Thymus (tissue), 14 donors: Measurements from ENCODE around the gene TLR3. TPM values are rescaled to one million over a fixed set of nuclear protein-coding genes. Genes with fewer than 3 reads are reported as not detected.

Experiments
- DNase-seq, 9 donors: peaks; one replicate each; pipeline ENCODE4 v3.0.0-alpha.2; 2013; ENCODE audit warnings: low spot score in 9 of 9, low read depth in 6 of 9, missing footprints in 1 of 9
- H3K27ac ChIP-seq, 2 donors: one replicate each; pipeline ENCODE4 v1.5.1; 2013; ENCODE audit warnings: control low read depth in 1 of 2, low read depth in 1 of 2, low read length in 1 of 2, mild to moderate bottlenecking in 1 of 2, moderate library complexity in 1 of 2
- H3K27me3 ChIP-seq, 2 donors: one replicate each; pipeline ENCODE4 v1.5.1; 2013; ENCODE audit warnings: low read length in 1 of 2; ENCODE audit not compliant: control insufficient read depth in 2 of 2, insufficient read depth in 1 of 2
- H3K36me3 ChIP-seq, 2 donors: one replicate each; pipeline ENCODE4 v1.5.1; 2013; ENCODE audit warnings: low read length in 1 of 2, mild to moderate bottlenecking in 1 of 2, moderate library complexity in 1 of 2; ENCODE audit not compliant: control insufficient read depth in 2 of 2, insufficient read depth in 2 of 2
- H3K4me1 ChIP-seq, 2 donors: one replicate each; pipeline ENCODE4 v1.5.1; 2013; ENCODE audit warnings: low read length in 2 of 2; ENCODE audit not compliant: control insufficient read depth in 2 of 2, insufficient read depth in 2 of 2
- H3K4me3 ChIP-seq, 2 donors: one replicate each; pipeline ENCODE4 v1.5.1; 2013; ENCODE audit warnings: low read length in 2 of 2, control low read depth in 1 of 2, mild to moderate bottlenecking in 1 of 2
- H3K9me3 ChIP-seq, 2 donors: one replicate each; pipeline ENCODE4 v1.5.1; 2013; ENCODE audit warnings: low read length in 1 of 2, mild to moderate bottlenecking in 1 of 2; ENCODE audit not compliant: control insufficient read depth in 2 of 2, insufficient read depth in 1 of 2
- WGBS: extraction: QIAGEN DNeasy Blood & Tissue Kit; methylation state at CpG from one replicate; pipeline ENCODE4 v1.1.7; 2013; 5-methylcytosine and 5-hydroxymethylcytosine counted together
- long read RNA-seq, 10 donors: transcript quantifications; one replicate each; lab custom pipeline, GENCODE V29; 2026
- polyA plus RNA-seq: library from polyadenylated mRNA; stranded (reverse); fragments of 200-250 nt; gene quantifications from one replicate; pipeline ENCODE4 v1.2.3, GENCODE V29; 2013
- total RNA-seq: library from RNA; stranded (reverse); fragments of 120-200 nt; gene quantifications from one replicate; pipeline ENCODE4 v1.2.4, GENCODE V29; 2013
- donor health status: healthy.

Gene TLR3
- 2.6 TPM for total RNA-seq
- 1.7 TPM for polyA plus RNA-seq
- long read RNA-seq, donor 1 = 0 reads
- long read RNA-seq, donor 2 = 0 reads
- long read RNA-seq, donor 3 = 0 reads
- long read RNA-seq, donor 4 = 0 reads
- long read RNA-seq, donor 5, full-length matches to known transcripts = 2 of 2 reads
- long read RNA-seq, donor 5, partial matches to known transcripts = 0 of 2 reads
- long read RNA-seq, donor 5, other reads (novel, unspliced or antisense) = 0 of 2 reads
- long read RNA-seq, donor 6 = 0 reads
- long read RNA-seq, donor 7 = 0 reads
- long read RNA-seq, donor 8 = 0 reads
- long read RNA-seq, donor 9 = 0 reads
- long read RNA-seq, donor 10 = 0 reads

GRCh38 chr4:186068581-186069348 lies at the start of gene TLR3:
Gene TLR3 (plus strand): TSS chr4:186069156. CDS start chr4:186076620, 7,464 bp downstream.
- Histone ChIP-seq H3K27ac (no peak within 1 kb of the TSS), H3K4me3 (peak within 1 kb of the TSS; percentile 30 to 49), H3K9me3 (no peaks in the 10 kb centered on the region), H3K27me3 (no peaks in the 10 kb centered on the region), H3K4me1 (peaks cover 3 to 4% of the 10 kb centered on the region in 2 donors), H3K36me3 (no peaks in the 10 kb centered on the region)
- peak in 2 of 9 donors; percentile 8 to 51 for DNase-seq
- WGBS = 13% methylated on average over 12 of the region's 12 CpGs

GRCh38 chr4:186019269-186019668 lies 49.7 kb upstream of the TLR3 start:
- no peak overlapping the region for H3K4me3 ChIP-seq
- DNase-seq = no peak
- H3K9me3 ChIP-seq = no peaks in the 10 kb centered on the region
- H3K27me3 ChIP-seq = no peaks in the 10 kb centered on the region
- no peaks in the 10 kb centered on the region for H3K4me1 ChIP-seq
- H3K27ac ChIP-seq = peak overlapping the region in 1 of 2 donors; percentile 36
- no peaks in the 10 kb centered on the region for H3K36me3 ChIP-seq

- Histone ChIP-seq H3K4me3 (no peak overlapping the region), H3K4me1 (no peaks in the 10 kb centered on the region), H3K9me3 (no peaks in the 10 kb centered on the region), H3K36me3 (no peaks in the 10 kb centered on the region), H3K27ac (no peak overlapping the region), H3K27me3 (no peaks in the 10 kb centered on the region)
- 94% methylated on average over 17 of the region's 17 CpGs for WGBS
- DNase-seq = no peak
These were observed 48.7 kb upstream of the TLR3 start for GRCh38 chr4:186020106-186020792.

GRCh38 chr4:186020793-186021407 lies 48.1 kb upstream of the TLR3 start:
- Histone ChIP-seq H3K4me1 (no peaks in the 10 kb centered on the region), H3K4me3 (no peak overlapping the region), H3K27me3 (no peaks in the 10 kb centered on the region), H3K9me3 (no peaks in the 10 kb centered on the region), H3K27ac (no peak overlapping the region), H3K36me3 (no peaks in the 10 kb centered on the region)
- WGBS = 88% methylated on average over 15 of the region's 15 CpGs
- no peak for DNase-seq

- Histone ChIP-seq H3K36me3 (no peaks in the 10 kb centered on the region), H3K9me3 (no peaks in the 10 kb centered on the region), H3K4me3 (no peak overlapping the region), H3K27me3 (no peaks in the 10 kb centered on the region), H3K4me1 (no peaks in the 10 kb centered on the region), H3K27ac (no peak overlapping the region)
- DNase-seq = no peak
- 27% methylated on average over 11 of the region's 11 CpGs for WGBS
These were observed 47.3 kb upstream of the TLR3 start for GRCh38 chr4:186021461-186022167.

- H3K4me3 ChIP-seq = no peak overlapping the region
- 88% methylated on average over 14 of the region's 14 CpGs for WGBS
- no peaks in the 10 kb centered on the region for H3K36me3 ChIP-seq
- H3K27me3 ChIP-seq = no peaks in the 10 kb centered on the region
- H3K4me1 ChIP-seq = no peaks in the 10 kb centered on the region
- DNase-seq = no peak
- H3K27ac ChIP-seq = no peak overlapping the region
- no peaks in the 10 kb centered on the region for H3K9me3 ChIP-seq
These were observed 45.0 kb upstream of the TLR3 start for GRCh38 chr4:186023975-186024374.

- Histone ChIP-seq H3K27me3 (no peaks in the 10 kb centered on the region), H3K4me1 (no peaks in the 10 kb centered on the region), H3K27ac (no peak overlapping the region), H3K4me3 (no peak overlapping the region), H3K36me3 (no peaks in the 10 kb centered on the region), H3K9me3 (no peaks in the 10 kb centered on the region)
- DNase-seq = no peak
- WGBS = 93% methylated on average over 15 of the region's 15 CpGs
These were observed 44.1 kb upstream of the TLR3 start for GRCh38 chr4:186024637-186025407.

- H3K4me3 ChIP-seq = no peak overlapping the region
- WGBS = 96% methylated on average over 7 of the region's 7 CpGs
- H3K27ac ChIP-seq = no peak overlapping the region
- H3K27me3 ChIP-seq = no peaks in the 10 kb centered on the region
- no peaks in the 10 kb centered on the region for H3K4me1 ChIP-seq
- no peaks in the 10 kb centered on the region for H3K9me3 ChIP-seq
- DNase-seq = no peak
- H3K36me3 ChIP-seq = no peaks in the 10 kb centered on the region
These were observed 43.6 kb upstream of the TLR3 start for GRCh38 chr4:186025408-186025690.
